ENCODE data around the gene TCERG1. TPM values are rescaled to one million over a fixed set of nuclear protein-coding genes. Genes with fewer than 3 reads are reported as not detected.

TCERG1 gene
- total RNA-seq, 4 donors from 2014 or later: 18.0 to 53.9 (median 41.8) TPM

DNA sequence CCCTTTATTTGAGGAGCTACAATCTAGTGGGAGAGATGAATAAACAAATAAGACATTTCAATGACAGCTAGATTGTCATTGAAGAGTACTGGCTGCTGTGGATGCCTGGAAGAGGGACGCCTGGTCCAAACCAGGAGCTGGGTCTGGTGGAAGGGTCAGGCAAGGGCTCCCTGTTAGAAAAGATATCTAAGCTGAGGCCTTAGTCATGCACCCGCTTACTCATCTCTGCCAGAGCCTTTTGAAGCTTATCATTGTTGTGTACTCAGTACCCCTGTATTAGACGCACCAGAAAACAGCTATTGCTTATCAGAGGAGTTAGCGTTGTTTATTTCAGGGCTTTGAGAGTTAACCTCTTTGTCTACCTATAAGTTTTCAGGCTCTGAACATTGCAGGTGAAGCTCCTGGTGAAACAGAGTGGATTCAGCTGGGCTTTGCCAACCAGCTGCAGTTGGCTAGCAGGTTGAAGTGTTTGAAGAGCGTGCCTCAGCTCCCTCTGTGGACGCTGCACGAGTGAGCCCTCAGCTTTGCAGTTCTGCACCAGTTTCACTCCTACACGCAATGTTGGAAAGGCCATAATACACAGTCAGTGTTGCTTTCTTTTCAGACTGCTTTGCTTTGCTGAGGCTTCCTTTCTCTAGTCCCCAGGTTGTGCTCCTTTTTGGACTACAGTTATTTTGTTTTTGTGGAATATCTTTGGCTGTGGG lies 74.4 kb downstream of the TCERG1 start:
- Histone ChIP-seq H3K27ac (no peak overlapping the region), H3K4me1 (no peaks in the 10 kb centered on the region), H3K36me3 (no peaks in the 10 kb centered on the region), H3K9me3 (no peaks in the 10 kb centered on the region), H3K4me3 (no peak overlapping the region), H3K27me3 (no peaks in the 10 kb centered on the region)
- in situ Hi-C loops (cut with MboI; ENCODE audit: low sequenced_read_pairs in 4 of 4): no loop called here
- DNase-seq: no peak
- ATAC-seq: no peak
- intact Hi-C loops (cut with DNase I; ENCODE audit: low total_unique reads): no loop called here
- no peak for TF ChIP-seq POLR2A (IDR thresholded peaks at IDR 0.05)
- TF ChIP-seq, protein P1, sequence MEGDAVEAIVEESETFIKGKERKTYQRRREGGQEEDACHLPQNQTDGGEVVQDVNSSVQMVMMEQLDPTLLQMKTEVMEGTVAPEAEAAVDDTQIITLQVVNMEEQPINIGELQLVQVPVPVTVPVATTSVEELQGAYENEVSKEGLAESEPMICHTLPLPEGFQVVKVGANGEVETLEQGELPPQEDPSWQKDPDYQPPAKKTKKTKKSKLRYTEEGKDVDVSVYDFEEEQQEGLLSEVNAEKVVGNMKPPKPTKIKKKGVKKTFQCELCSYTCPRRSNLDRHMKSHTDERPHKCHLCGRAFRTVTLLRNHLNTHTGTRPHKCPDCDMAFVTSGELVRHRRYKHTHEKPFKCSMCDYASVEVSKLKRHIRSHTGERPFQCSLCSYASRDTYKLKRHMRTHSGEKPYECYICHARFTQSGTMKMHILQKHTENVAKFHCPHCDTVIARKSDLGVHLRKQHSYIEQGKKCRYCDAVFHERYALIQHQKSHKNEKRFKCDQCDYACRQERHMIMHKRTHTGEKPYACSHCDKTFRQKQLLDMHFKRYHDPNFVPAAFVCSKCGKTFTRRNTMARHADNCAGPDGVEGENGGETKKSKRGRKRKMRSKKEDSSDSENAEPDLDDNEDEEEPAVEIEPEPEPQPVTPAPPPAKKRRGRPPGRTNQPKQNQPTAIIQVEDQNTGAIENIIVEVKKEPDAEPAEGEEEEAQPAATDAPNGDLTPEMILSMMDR (IDR thresholded peaks at IDR 0.05 in 4 of 5, conservative IDR thresholded peaks at IDR 0.05 in 1 of 5): no peak

DNA sequence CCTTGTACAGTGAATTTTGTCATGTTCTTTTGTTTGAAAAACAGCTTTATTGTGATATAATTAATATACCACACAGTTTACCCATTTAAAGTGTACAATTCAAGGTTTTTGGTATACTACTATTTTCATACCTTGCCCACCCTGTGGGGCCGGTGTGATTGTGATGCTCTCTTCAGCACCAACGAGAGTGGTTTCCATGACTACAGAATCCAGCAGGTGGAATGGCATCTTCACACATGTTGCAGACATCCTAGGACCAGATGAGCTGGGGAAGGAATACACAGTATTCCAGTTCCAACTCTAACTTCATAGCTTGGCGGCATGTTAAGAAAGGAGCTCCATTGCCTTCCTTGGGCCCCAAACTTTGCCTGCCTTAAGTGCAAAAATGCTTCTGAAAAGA lies 76.6 kb downstream of the TCERG1 start:
- no peak for ATAC-seq
- H3K27ac ChIP-seq: no peak overlapping the region
- no peaks in the 10 kb centered on the region for H3K9me3 ChIP-seq
- no peaks in the 10 kb centered on the region for H3K4me1 ChIP-seq
- intact Hi-C loops (cut with DNase I; ENCODE audit: low total_unique reads) (no loop called here), in situ Hi-C loops (cut with MboI; ENCODE audit: low sequenced_read_pairs in 4 of 4) (no loop called here)
- H3K27me3 ChIP-seq: no peaks in the 10 kb centered on the region
- no peak for DNase-seq
- no peak for TF ChIP-seq POLR2A (IDR thresholded peaks at IDR 0.05)
- TF ChIP-seq, protein P1 (IDR thresholded peaks at IDR 0.05 in 4 of 5, conservative IDR thresholded peaks at IDR 0.05 in 1 of 5): no peak
- H3K36me3 ChIP-seq: no peaks in the 10 kb centered on the region
- H3K4me3 ChIP-seq: no peak overlapping the region

DNA sequence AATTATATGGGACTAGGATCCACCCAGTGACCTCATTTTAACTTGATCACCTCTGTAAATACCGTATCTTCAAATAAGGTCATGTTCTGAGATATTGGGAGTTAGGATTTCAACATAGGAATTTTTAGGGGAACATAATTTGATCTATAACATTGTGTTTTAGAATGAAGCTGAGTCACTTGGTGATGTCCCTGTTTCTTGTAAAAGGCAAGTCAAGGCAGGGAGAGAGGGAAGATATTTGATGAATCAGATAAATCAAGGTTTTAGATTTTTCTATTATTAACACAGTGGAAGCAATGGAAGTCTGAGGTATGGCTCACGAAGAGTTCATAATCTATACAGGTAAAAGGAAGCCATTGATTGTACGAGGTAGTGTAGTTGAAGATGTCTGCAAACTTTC lies 80.7 kb downstream of the TCERG1 start:
- Histone ChIP-seq H3K36me3 (no peaks in the 10 kb centered on the region), H3K27ac (no peak overlapping the region), H3K4me1 (no peaks in the 10 kb centered on the region), H3K4me3 (no peak overlapping the region), H3K27me3 (no peaks in the 10 kb centered on the region), H3K9me3 (no peaks in the 10 kb centered on the region)
- in situ Hi-C loops (cut with MboI; ENCODE audit: low sequenced_read_pairs in 4 of 4): loop anchor here (25.0 kb wide), 2 partner anchors 660 to 1060 kb away; no protein-coding TSS in a partner anchor
- ATAC-seq: no peak
- no peak for DNase-seq
- TF ChIP-seq POLR2A (IDR thresholded peaks at IDR 0.05): no peak
- TF ChIP-seq, protein P1 (IDR thresholded peaks at IDR 0.05 in 4 of 5, conservative IDR thresholded peaks at IDR 0.05 in 1 of 5): no peak
- intact Hi-C loops (cut with DNase I; ENCODE audit: low total_unique reads): no loop called here

DNA sequence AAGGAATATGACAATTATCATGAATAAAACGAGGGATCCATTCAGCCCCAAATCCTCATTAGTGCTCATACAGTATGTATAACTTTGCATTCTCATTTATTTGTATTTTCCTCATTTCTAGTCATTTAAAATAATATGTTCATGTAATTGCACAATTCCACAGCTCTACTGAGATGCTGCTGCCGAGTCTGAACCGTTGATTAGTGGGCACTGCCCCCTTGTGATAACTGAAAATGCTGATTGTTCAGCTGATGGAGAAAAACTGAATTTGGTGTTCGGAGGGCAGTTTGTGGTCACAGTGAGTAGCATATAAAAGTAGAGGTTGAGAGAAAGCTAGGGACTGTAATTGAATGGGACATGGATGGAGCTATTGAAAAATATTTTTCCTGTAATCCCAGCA lies 81.1 kb downstream of the TCERG1 start:
- intact Hi-C loops (cut with DNase I; ENCODE audit: low total_unique reads) (no loop called here), in situ Hi-C loops (cut with MboI; ENCODE audit: low sequenced_read_pairs in 4 of 4) (loop anchor here (25.0 kb wide), 2 partner anchors 659 to 1059 kb away; no protein-coding TSS in a partner anchor)
- H3K4me3 ChIP-seq: no peak overlapping the region
- no peak overlapping the region for H3K27ac ChIP-seq
- TF ChIP-seq, protein P1 (IDR thresholded peaks at IDR 0.05 in 4 of 5, conservative IDR thresholded peaks at IDR 0.05 in 1 of 5): no peak
- no peak for TF ChIP-seq POLR2A (IDR thresholded peaks at IDR 0.05)
- DNase-seq: no peak
- ATAC-seq: no peak
- H3K36me3 ChIP-seq: no peaks in the 10 kb centered on the region
- H3K9me3 ChIP-seq: no peaks in the 10 kb centered on the region
- H3K27me3 ChIP-seq: no peaks in the 10 kb centered on the region
- H3K4me1 ChIP-seq: no peaks in the 10 kb centered on the region
